H1 (cell line): ENCODE measurements around the gene ST8SIA4. TPM values are rescaled to one million over a fixed set of nuclear protein-coding genes. Genes with fewer than 3 reads are reported as not detected.

Experiments
- CTCF ChIA-PET: fragments of 300-600 bp; sonication (Branson Sonifier 250); formaldehyde crosslinking; loops from one replicate; lab custom pipeline; 2021; ENCODE audit not compliant: partially characterized antibody; lab: Charles Lee
- POLR2A ChIA-PET: fragments of 300-600 bp; sonication (Branson Sonifier 250); formaldehyde crosslinking; loops from one replicate; lab custom pipeline; 2021; ENCODE audit warnings: inconsistent platforms; ENCODE audit not compliant: partially characterized antibody; lab: Charles Lee
- DNase-seq, 2 experiments: peaks; one replicate each; pipeline versions ENCODE4 v3.0.0 to v3.0.0-alpha.2; 2010 to 2022; ENCODE audit warnings: low spot score in 2 of 2, low read depth in 1 of 2, mixed read lengths in 1 of 2
- FAIRE-seq: peaks from 2 replicates; lab custom pipeline; 2011; peaks lifted over from hg19 to GRCh38; lab: Jason Lieb, UNC
- H2AFZ ChIP-seq: 2 replicates; pipeline ENCODE4 v1.8.1; 2012; ENCODE audit warnings: low read length, inconsistent platforms
- H2AK5ac ChIP-seq: 2 replicates; pipeline ENCODE4 v1.6.1; 2013; ENCODE audit warnings: low read depth, low read length
- H2BK120ac ChIP-seq: replicated peaks from 2 replicates; pipeline ENCODE3; 2013; ENCODE audit warnings: low read depth, low read length, inconsistent platforms
- H2BK12ac ChIP-seq: 2 replicates; pipeline ENCODE4 v1.6.1; 2013; ENCODE audit warnings: low read depth, low read length
- H2BK15ac ChIP-seq: 2 replicates; pipeline ENCODE4 v1.6.1; 2013; ENCODE audit warnings: low read length
- H2BK20ac ChIP-seq: 2 replicates; pipeline ENCODE4 v1.6.1; 2013; ENCODE audit warnings: low read length
- H2BK5ac ChIP-seq: 2 replicates; pipeline ENCODE4 v1.6.1; 2013; ENCODE audit warnings: low read depth, low read length
- H3K14ac ChIP-seq: 2 replicates; pipeline ENCODE4 v1.6.1; 2013; ENCODE audit warnings: inconsistent platforms; ENCODE audit not compliant: insufficient read length
- H3K18ac ChIP-seq: 2 replicates; pipeline ENCODE4 v1.6.1; 2013; ENCODE audit warnings: low read length; ENCODE audit errors: extremely low read depth
- H3K23ac ChIP-seq: 2 replicates; pipeline ENCODE4 v1.6.1; 2013; ENCODE audit warnings: inconsistent platforms; ENCODE audit not compliant: insufficient read length
- H3K23me2 ChIP-seq: 2 replicates; pipeline ENCODE4 v1.6.1; 2013; ENCODE audit warnings: low read depth, low read length
- H3K27ac ChIP-seq: 2 replicates; pipeline ENCODE4 v1.6.1; 2011; ENCODE audit warnings: low read depth, low read length, inconsistent platforms
- H3K27me3 ChIP-seq, 4 experiments: replicated peaks in 1 of 4; 1 replicate in 1 of 4; 2 replicates in 3 of 4; pipeline versions ENCODE4 v1.6.1 to v1.8.1; 2011 to 2013; ENCODE audit warnings: low read length in 3 of 4, mild to moderate bottlenecking in 3 of 4, inconsistent platforms in 2 of 4, mixed read lengths in 2 of 4, moderate library complexity in 1 of 4; ENCODE audit not compliant: control insufficient read depth in 3 of 4, insufficient read depth in 3 of 4; ENCODE audit errors: extremely low read depth in 1 of 4
- H3K36me3 ChIP-seq, 4 experiments: 2 replicates each; pipeline versions ENCODE4 v1.6.1 to v1.8.1; 2011 to 2013; ENCODE audit warnings: mild to moderate bottlenecking in 4 of 4, low read length in 3 of 4, moderate library complexity in 2 of 4, control low read depth in 1 of 4, inconsistent platforms in 1 of 4; ENCODE audit not compliant: insufficient read depth in 4 of 4, control insufficient read depth in 2 of 4
- H3K4ac ChIP-seq: replicated peaks from 2 replicates; pipeline ENCODE3; 2013; ENCODE audit warnings: low read length, low read depth, mixed read lengths, inconsistent platforms; ENCODE audit not compliant: insufficient read length
- H3K4me1 ChIP-seq, 4 experiments: replicated peaks in 1 of 4; 1 replicate in 1 of 4; 2 replicates in 3 of 4; pipeline versions ENCODE4 v1.6.1 to v1.8.1; 2011 to 2013; ENCODE audit warnings: low read length in 3 of 4, inconsistent platforms in 2 of 4, mixed read lengths in 1 of 4; ENCODE audit not compliant: insufficient read depth in 4 of 4, control insufficient read depth in 3 of 4
- H3K4me2 ChIP-seq, 2 experiments: 2 replicates each; pipeline versions ENCODE4 v1.6.1 to v1.8.1; 2011 to 2013; ENCODE audit warnings: low read depth in 2 of 2, low read length in 2 of 2, control low read depth in 1 of 2, inconsistent platforms in 1 of 2, mild to moderate bottlenecking in 1 of 2; ENCODE audit not compliant: insufficient read depth in 1 of 2
- H3K4me3 ChIP-seq, 4 experiments: fragments of 200-600, 300-600 bp in 1 of 4; sonication (generic), shearing (Covaris generic), sonication (Bioruptor Twin) in 1 of 4; 2 replicates each; pipeline versions ENCODE4 v1.5.1 to v1.8.1; 2011 to 2016; ENCODE audit warnings: low read length in 4 of 4, low read depth in 3 of 4, control low read depth in 2 of 4, inconsistent platforms in 2 of 4, mild to moderate bottlenecking in 2 of 4, mixed read lengths in 1 of 4, moderate library complexity in 1 of 4; ENCODE audit not compliant: insufficient read depth in 2 of 4; ENCODE audit errors: extremely low read depth in 1 of 4
- H3K56ac ChIP-seq: replicated peaks from 2 replicates; pipeline ENCODE3; 2013; ENCODE audit warnings: low read depth, mild to moderate bottlenecking, mixed read lengths, low read length, inconsistent platforms; ENCODE audit not compliant: insufficient read length
- H3K79me1 ChIP-seq: 2 replicates; pipeline ENCODE4 v1.6.1; 2013; ENCODE audit warnings: low read depth, low read length, control low read depth
- H3K79me2 ChIP-seq, 2 experiments: 2 replicates each; pipeline versions ENCODE4 v1.6.1 to v1.8.1; 2012 to 2013; ENCODE audit warnings: low read length in 2 of 2, mild to moderate bottlenecking in 2 of 2, inconsistent platforms in 1 of 2; ENCODE audit not compliant: insufficient read depth in 2 of 2, control insufficient read depth in 1 of 2
- H3K9ac ChIP-seq, 4 experiments: replicated peaks in 1 of 4; 1 replicate in 1 of 4; 2 replicates in 3 of 4; pipeline versions ENCODE4 v1.6.1 to v1.8.1; 2011 to 2013; ENCODE audit warnings: low read depth in 3 of 4, low read length in 3 of 4, control low read depth in 2 of 4, mild to moderate bottlenecking in 2 of 4, moderate library complexity in 2 of 4, inconsistent platforms in 1 of 4; ENCODE audit errors: extremely low read depth in 1 of 4
- H3K9me3 ChIP-seq, 2 experiments: 2 replicates each; pipeline versions ENCODE4 v1.6.1 to v1.8.1; 2012 to 2013; ENCODE audit warnings: mild to moderate bottlenecking in 2 of 2, moderate library complexity in 2 of 2, control low read depth in 1 of 2, inconsistent platforms in 1 of 2, low read depth in 1 of 2, low read length in 1 of 2, mixed read lengths in 1 of 2; ENCODE audit not compliant: insufficient read depth in 2 of 2
- H4K20me1 ChIP-seq, 2 experiments: replicated peaks in 1 of 2; 2 replicates each; pipeline versions ENCODE3 to v1.8.1; 2011 to 2013; ENCODE audit warnings: inconsistent platforms in 2 of 2, low read length in 2 of 2, mild to moderate bottlenecking in 1 of 2; ENCODE audit not compliant: insufficient read depth in 2 of 2, control insufficient read depth in 1 of 2
- H4K5ac ChIP-seq: 2 replicates; pipeline ENCODE4 v1.6.1; 2013; ENCODE audit warnings: low read length, low read depth, mixed read lengths, inconsistent platforms; ENCODE audit not compliant: insufficient read length
- H4K8ac ChIP-seq: 2 replicates; pipeline ENCODE4 v1.8.0; 2013; ENCODE audit warnings: mild to moderate bottlenecking, moderate library complexity, low read length, inconsistent platforms; ENCODE audit not compliant: insufficient read depth; ENCODE audit errors: extremely low read depth
- H4K91ac ChIP-seq: replicated peaks from 2 replicates; pipeline ENCODE3; 2013; ENCODE audit warnings: low read length, mixed read lengths, inconsistent platforms; ENCODE audit not compliant: insufficient read length
- CHD1 ChIP-seq: IDR thresholded peaks from 2 replicates; pipeline ENCODE4 v1.6.1; 2012; ENCODE audit warnings: low read depth, low read length, improper control_type of control experiment
- KDM5A ChIP-seq: fragments of 200-600 bp; IDR thresholded peaks from 2 replicates; pipeline ENCODE4 v1.7.1; 2012; ENCODE audit warnings: mild to moderate bottlenecking, low read length, inconsistent platforms, mixed read lengths
- MAX ChIP-seq: IDR thresholded peaks from 2 replicates; pipeline ENCODE4 v1.6.1; 2012; ENCODE audit warnings: inconsistent platforms
- WGBS, 2 experiments: shearing (Covaris generic) in 1 of 2; methylation state at CpG; one replicate each; pipeline versions ENCODE4 v1.1.6 to v1.1.7; 2013 to 2015; ENCODE audit warnings: low lambda C conversion rate in 2 of 2, mixed read lengths in 2 of 2, inconsistent platforms in 1 of 2, low coverage in 1 of 2, missing lambda C conversion rate in 1 of 2; ENCODE audit not compliant: insufficient replicate concordance in 2 of 2, insufficient coverage in 1 of 2, insufficient read length in 1 of 2; ENCODE audit errors: extremely low coverage in 1 of 2, missing lambda C conversion rate in 1 of 2; 5-methylcytosine and 5-hydroxymethylcytosine counted together
- polyA plus RNA-seq, 7 experiments: library from polyadenylated mRNA; depleted of rRNA in 3 of 7; stranded (reverse) in 5 of 7; unstranded in 2 of 7; fragments of >200 nt in 5 of 7; fragments of 200-250 nt in 2 of 7; gene quantifications; 1 replicate in 5 of 7; 2 replicates in 1 of 7; 4 replicates in 1 of 7; pipeline versions ENCODE4 v1.2.1 to v1.2.3, GENCODE V29; 2011 to 2013; ENCODE audit warnings: missing spikeins in 2 of 7, mixed read lengths in 2 of 7
- total RNA-seq: library from RNA; stranded (reverse); fragmentation: NEBNext Ultra II Directional; extraction: Animal tissue kit (Norgen Biotek cat#: 25700); gene quantifications from 2 replicates; pipeline ENCODE4 v1.2.1, GENCODE V29; 2021

ST8SIA4 gene
- total and polyA plus RNA-seq, 2 of the 8 experiments (the other 6 are each of a cell fraction or from before 2014, with no cell fraction given), result 0.08 to 0.50 TPM

GRCh38 chr5:100864931-100865330, 38.2 kb downstream of the ST8SIA4 start:
- Histone ChIP-seq H3K4me2 (no peak overlapping the region), H2BK5ac (no peak overlapping the region), H2AK5ac (no peak overlapping the region)
- TF ChIP-seq MAX, result no peak
- TF ChIP-seq CHD1, result no peak
- TF ChIP-seq KDM5A, result no peak
- TF ChIP-seq, all 59 proteins: peak for 0
- Histone ChIP-seq H3K4ac (no peak overlapping the region), H3K36me3 (no peaks in the 10 kb centered on the region), H3K9me3 (no peaks in the 10 kb centered on the region), H3K4me1 (no peaks in the 10 kb centered on the region), H3K79me2 (no peaks in the 10 kb centered on the region), H2BK12ac (no peak overlapping the region), H3K9ac (no peak overlapping the region), H4K20me1 (no peaks in the 10 kb centered on the region), H3K18ac (no peak overlapping the region), H3K23me2 (no peaks in the 10 kb centered on the region), H3K56ac (no peak overlapping the region), H2BK15ac (no peak overlapping the region), H2BK20ac (no peak overlapping the region), H2AFZ (no peak overlapping the region), H3K27me3 (no peaks in the 10 kb centered on the region), H3K79me1 (no peaks in the 10 kb centered on the region), H4K8ac (no peak overlapping the region), H4K91ac (no peak overlapping the region), H3K14ac (no peak overlapping the region), H3K4me3 (no peak overlapping the region), H3K23ac (no peak overlapping the region), H2BK120ac (no peak overlapping the region), H3K27ac (no peak overlapping the region), H4K5ac (no peak overlapping the region)
- 94% methylated on average over 2 of the region's 2 CpGs; no CpG with 5 or more reads in 1 of the 2 experiments for WGBS, 2 experiments
- no peak for FAIRE-seq
- DNase-seq, result no peak
- ChIA-PET POLR2A (no interaction called here), CTCF (no interaction called here)
